Right renal pelvis (tissue), 4 donors: ENCODE results near the gene TOM1L1. TPM values are rescaled to one million over a fixed set of nuclear protein-coding genes. Genes with fewer than 3 reads are reported as not detected.

Source experiments
- DNase-seq, 4 donors: peaks; one replicate each; pipeline ENCODE4 v3.0.0-alpha.2; 2013; ENCODE audit warnings: low read depth in 4 of 4, low spot score in 3 of 4, missing footprints in 1 of 4
- polyA plus RNA-seq, 4 donors: library from polyadenylated mRNA; unstranded; fragments of 120-200 nt; gene quantifications; one replicate each; pipeline ENCODE4 v1.2.1, GENCODE V29; 2013; ENCODE audit not compliant: insufficient read length in 4 of 4

TOM1L1 gene
- polyA plus RNA-seq, 4 donors: 87.6 to 109 (median 102) TPM

DNA sequence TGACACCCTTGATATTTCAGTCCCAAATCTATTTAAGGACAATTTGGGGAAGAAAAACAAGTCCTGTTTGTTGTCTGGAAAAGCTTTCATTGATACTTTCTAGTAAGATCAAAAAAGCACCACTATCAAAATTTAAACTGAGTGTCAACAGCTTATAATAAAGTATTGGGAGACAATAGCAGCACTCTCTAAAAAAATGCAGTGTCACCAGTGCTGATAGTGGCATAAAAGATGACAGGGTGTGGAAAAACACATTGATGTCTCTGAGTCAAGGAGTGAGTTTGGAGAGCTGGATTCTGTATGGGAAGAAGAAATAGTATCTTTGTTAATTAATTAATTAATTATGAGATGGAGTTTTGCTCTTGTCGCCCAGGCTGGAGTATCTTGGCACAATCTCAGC, 8.3 kb upstream of the TOM1L1 start:
- no peak for DNase-seq

- DNase-seq: no peak
Measured at GRCh38 chr17:54898576-54898975, 2.1 kb upstream of the TOM1L1 start.

DNA sequence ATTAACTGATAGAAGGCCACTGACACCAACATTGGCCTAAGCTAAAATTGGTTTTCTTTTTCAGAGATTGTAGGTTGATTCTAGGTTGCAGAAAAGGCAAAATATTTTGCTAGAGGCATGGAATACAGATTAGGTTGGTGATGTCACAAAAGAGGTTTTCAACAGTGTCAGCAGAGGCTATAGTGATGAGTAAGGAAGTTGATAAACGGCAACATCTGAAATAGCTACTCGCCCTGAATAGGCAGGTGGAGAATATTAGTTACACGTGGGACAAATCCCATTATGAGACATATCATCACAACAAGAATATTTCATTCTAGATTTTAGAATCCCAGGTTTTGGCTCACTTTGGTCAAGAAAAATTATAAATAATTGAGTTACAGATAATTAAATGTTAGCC, 1.5 kb upstream of the TOM1L1 start:
- DNase-seq: no peak

GRCh38 chr17:54899721-54900456, 763 bp upstream of the TOM1L1 start:
- DNase-seq: no peak

DNA sequence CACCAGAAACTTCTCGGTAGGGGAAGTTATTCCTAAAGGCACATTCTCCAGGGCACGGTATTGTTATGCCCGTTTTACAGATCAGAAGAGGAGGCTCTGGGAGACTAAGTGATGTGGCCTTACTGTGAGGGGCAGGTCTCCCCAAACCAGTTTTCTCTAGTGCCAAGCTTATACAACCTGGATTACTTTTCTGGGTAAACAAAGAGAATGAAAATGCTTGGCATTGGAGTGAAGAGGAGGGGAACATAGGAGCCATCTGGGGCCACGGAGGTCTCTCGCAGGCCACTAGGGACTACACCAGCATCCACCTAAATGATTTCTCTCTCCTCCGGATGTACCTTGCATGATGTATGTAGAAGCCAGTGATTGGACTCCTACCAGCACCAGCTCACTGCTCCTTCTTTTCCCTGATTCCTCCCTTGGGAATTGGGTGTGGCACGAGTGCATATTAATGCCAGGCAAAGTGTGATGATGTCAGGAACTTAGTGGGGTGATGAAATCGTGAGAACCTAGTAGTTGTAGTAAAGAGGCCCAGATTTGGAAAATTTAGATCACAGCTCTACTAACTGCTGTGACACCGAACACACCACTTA, 674 bp downstream of the TOM1L1 start:
- no peak for DNase-seq

DNA sequence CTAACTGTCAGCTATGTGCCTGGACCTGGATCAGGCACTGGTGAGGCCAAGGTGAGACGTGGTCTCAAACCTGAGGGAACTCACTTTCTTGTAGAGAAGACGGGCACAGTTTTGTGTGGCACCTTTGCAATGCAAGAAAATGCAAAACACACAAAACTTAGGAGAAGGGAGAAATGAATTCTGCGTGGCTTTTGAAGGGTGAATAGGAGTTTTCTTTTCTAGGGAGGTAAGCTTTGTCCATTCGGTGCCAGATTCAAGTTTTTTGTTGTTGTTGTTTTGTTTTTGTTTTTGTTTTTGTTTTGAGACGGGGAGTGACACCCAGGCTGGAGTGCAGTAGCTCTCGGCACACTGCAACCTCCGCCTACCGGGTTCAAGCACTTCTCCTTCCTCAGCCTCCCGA, 1.4 kb downstream of the TOM1L1 start:
- no peak for DNase-seq

DNA sequence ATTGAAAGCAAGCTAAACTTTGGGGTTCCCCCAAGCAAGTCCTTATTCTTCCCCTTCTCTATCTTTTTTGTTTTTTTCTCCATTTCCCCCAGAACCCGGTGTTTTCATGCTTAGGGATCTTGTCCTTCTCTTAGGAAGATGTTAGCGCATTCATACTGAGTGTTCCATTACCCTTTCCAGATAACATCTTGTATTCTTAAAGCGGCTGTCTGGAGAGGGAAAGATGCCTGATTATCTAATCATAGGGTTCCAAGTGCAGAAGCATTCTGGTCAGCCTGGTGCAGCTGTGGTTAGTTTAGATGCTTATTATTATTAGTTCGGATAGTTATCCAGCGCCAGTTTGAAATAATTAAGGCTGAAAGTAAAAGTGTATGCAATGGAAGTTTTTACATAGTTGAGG, 2.0 kb downstream of the TOM1L1 start:
- DNase-seq: no peak

DNA sequence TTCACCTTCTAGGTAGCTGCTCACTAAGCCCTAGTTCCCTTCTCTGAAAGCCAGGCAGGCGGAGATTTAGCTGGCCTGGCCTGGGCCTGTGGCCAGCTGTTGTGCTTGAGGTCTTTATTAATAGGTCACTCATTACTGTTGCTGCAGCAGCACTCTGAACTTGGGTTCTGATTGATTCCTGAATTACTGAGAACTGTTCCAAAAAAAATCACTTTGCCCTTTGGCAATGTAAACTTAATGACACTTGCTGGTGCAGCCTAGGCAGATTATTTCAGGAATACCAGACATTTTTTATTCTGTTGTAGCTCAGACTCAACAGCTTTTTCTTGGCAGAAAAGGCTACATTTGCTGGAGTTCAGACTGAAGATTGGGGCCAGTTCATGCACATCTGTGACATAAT, 2.7 kb downstream of the TOM1L1 start:
- peak in 1 of 4 donors; percentile 39 for DNase-seq

GRCh38 chr17:54906683-54907082, 6.0 kb downstream of the TOM1L1 start:
- no peak for DNase-seq

DNA sequence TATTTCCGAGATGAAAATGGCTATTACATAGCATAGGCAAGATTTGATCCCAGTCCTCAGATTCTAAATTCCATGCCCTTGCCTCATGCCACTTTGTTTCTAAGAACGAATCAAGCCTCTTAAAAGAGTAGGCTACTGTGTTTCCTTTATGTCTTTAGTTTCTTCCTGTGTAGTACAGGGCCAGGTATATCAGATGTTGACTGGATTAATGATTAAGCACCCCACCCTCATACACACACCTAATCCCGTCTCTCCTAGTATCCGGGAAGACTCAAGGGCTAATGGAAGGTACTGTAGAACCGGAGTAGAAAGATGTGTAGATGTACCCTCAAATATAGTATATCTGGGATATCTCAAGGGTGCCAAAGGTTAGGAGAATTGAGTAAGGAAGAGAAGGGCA, 6.7 kb downstream of the TOM1L1 start:
- no peak for DNase-seq

DNA sequence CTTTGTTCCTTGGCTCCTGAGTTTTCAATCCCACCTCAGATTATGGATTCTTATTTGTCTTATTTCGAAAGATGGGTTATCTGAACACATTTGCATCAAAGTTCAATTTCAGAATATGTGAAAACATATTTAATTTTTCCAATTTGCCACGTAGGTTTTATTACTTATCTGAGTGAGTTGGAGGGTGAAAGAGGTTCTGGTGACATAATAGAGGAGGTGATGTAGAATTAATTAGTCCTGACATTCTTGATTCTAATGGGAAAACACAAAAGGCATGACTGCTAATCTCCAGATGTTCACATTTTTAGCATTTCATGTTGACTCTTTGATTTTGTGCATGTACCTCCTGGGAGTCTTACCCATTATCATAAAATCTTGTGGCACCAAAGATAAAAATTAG, 9.1 kb downstream of the TOM1L1 start:
- no peak for DNase-seq

GRCh38 chr17:54916721-54917120, 16.1 kb downstream of the TOM1L1 start:
- DNase-seq: no peak

DNA sequence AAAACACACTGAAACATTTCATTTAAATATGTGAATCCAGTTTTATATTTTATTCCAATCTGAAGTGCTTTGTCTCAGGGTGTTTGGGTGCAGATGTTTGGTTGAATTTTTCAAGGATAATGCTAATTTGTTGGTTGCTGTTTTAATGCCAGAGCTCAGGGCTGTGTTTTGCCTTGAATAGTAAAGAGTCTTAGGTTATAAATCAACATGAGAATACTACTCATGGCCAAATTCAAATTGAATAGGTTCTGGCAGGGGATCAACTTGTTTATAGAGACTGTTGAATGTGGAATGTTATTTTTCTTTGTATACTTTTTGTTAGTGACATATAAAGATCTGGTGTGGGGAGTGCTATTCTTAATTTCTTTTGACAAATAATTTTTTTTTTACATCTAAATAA, 18.8 kb downstream of the TOM1L1 start:
- DNase-seq: no peak

DNA sequence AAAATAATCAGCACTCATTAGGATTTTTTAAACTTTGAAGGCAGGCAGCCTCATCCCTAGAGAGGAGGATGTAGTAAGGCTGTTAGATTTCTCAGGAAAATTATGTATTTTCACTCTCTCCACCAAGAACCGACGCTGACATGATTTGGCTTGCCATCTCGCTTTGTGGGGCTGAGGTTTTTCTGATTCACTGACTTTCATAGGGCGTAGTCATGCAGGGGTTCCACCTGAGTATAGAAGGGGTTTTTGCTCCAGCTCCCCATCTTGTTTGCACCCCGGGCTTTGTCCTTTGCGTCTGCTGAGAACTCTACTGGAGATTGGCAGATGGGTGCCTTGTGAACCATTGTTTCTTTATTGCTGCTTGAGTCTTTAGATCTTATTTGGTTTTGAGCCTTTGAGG, 20.2 kb downstream of the TOM1L1 start:
- DNase-seq: no peak

GRCh38 chr17:54924405-54924804, 23.8 kb downstream of the TOM1L1 start:
- no peak for DNase-seq

- no peak for DNase-seq
Measured at GRCh38 chr17:54927525-54927924, 26.9 kb downstream of the TOM1L1 start.

DNA sequence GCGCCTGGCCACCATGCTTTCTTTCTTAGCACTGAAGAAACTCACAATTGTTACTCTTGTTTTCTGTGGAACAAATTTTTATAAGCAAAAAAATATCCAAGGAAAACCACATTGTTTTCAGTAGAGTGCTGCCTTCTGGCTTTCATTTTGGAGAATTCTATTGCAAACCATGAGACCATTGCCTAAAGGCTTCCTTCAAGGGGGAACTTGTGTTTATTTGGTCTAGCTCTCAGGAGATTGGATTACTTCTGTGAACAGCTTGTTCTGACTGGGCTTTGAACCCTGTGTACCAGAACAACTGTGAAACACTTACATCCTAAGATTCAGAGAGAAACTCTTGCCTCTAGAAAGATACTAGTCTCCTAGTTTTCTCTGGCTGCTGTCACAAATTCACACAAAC, 32.1 kb downstream of the TOM1L1 start:
- no peak for DNase-seq

DNA sequence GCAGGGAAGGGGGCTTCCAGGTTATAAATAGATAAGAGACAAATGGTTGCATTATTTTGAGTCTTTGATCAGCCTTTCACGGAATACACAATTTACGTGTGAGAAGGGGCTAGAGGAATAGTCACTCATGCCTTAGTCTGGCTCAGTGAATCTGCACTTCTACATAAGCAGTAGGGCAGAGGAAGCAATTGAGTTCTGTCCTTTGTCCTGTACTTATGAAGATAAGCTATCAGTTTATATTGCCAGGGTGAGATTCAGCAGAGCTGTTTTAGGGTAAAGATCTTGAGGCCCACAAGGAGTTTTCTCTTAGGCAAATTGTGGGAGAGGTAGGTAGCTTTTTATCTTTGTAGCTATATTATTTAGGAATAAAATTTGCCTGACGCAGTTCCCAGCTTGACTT, 33.3 kb downstream of the TOM1L1 start:
- DNase-seq: no peak

GRCh38 chr17:54935471-54935870, 34.8 kb downstream of the TOM1L1 start:
- no peak for DNase-seq

- no peak for DNase-seq
Measured at GRCh38 chr17:54937018-54937417, 36.4 kb downstream of the TOM1L1 start.

DNA sequence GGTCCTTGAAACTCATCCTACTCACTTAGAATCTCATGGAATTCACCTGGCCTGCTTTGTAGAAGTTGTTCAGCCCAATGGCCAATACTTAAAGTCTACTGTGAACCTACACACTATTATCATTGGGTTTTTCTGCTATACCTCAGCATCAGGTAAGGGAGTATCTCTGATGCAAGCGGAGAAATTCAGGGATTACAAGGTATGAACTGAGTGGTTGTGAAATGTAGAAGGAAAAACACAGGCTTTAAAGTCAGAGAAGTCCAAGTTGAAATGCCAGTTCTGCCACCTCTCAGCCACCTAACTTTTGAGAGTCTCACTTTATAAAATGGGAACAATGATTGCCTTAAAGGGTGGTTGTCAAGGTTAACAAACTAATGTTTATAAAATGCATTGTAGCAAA, 36.8 kb downstream of the TOM1L1 start:
- no peak for DNase-seq

DNA sequence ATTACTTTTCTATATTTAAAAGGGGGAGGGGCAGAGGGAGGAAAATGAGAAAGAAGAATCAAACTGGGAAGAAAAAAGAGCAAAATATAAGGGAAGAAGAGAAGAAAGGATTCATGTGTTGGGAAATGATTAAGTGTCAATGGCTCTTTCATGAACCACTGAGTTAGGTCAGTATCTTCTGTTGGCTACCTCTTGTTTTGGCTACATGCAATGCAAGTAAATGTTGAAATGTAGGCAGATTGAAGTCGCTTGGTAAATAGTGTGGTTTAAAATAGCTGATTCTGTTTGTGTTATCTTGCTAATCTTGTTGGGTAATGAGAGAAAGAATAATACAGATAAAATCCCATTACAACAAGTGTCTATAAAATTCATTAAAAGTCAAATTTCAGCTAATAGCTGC, 40.6 kb downstream of the TOM1L1 start:
- no peak for DNase-seq

DNA sequence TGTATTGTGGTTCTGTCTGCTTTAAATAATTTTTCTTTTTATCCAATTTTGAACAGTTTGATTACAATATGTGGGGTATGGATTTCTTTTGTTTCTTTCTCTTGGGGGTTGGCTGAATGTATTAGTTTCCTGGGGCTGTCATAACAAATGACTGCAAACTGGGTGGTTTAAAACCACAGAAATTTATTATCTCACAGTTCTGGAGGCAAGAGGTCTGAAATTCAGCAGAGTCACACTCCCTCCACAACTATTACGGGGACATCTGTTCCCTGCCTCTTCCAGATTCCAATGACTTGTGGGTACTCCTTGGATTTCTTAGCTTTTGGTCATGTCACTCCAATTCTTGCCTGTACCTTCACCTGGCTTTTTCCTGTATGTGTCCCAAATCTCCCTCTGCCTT, 44.1 kb downstream of the TOM1L1 start:
- no peak for DNase-seq
